H9 (cell line): ENCODE data around the gene RNASEL. TPM values are rescaled to one million over a fixed set of nuclear protein-coding genes. Genes with fewer than 3 reads are reported as not detected.

Experiments
- DNase-seq: peaks from one replicate; pipeline ENCODE4 v3.0.0-alpha.2; 2017
- H2AFZ ChIP-seq: one replicate; pipeline ENCODE4 v1.6.1; 2013; ENCODE audit warnings: mild to moderate bottlenecking, low read length, control low read depth, moderate library complexity
- H2AK5ac ChIP-seq: 2 replicates; pipeline ENCODE4 v1.6.1; 2013; ENCODE audit warnings: low read length, control low read depth, mixed read lengths; ENCODE audit not compliant: insufficient read length
- H2BK120ac ChIP-seq: one replicate; pipeline ENCODE4 v1.6.1; 2013; ENCODE audit warnings: low read depth, mild to moderate bottlenecking, low read length, control low read depth, inconsistent platforms; ENCODE audit not compliant: poor library complexity, severe bottlenecking
- H2BK12ac ChIP-seq: 2 replicates; pipeline ENCODE4 v1.6.1; 2013; ENCODE audit warnings: low read length, control low read depth, mixed read lengths, low read depth; ENCODE audit not compliant: insufficient read length
- H2BK15ac ChIP-seq: 2 replicates; pipeline ENCODE4 v1.6.1; 2013; ENCODE audit warnings: low read depth, low read length, control low read depth
- H2BK20ac ChIP-seq: one replicate; pipeline ENCODE4 v1.6.1; 2013; ENCODE audit warnings: low read depth, mild to moderate bottlenecking, low read length, control low read depth, inconsistent platforms; ENCODE audit not compliant: poor library complexity, severe bottlenecking
- H2BK5ac ChIP-seq: 2 replicates; pipeline ENCODE4 v1.6.1; 2013; ENCODE audit warnings: low read length, control low read depth, mixed read lengths; ENCODE audit not compliant: insufficient read length
- H3K14ac ChIP-seq: 2 replicates; pipeline ENCODE4 v1.6.1; 2013; ENCODE audit warnings: low read length, control low read depth; ENCODE audit not compliant: insufficient read depth
- H3K18ac ChIP-seq: 2 replicates; pipeline ENCODE4 v1.6.1; 2013; ENCODE audit warnings: low read depth, mild to moderate bottlenecking, mixed read lengths, low read length, control low read depth; ENCODE audit not compliant: insufficient read length
- H3K23ac ChIP-seq: 2 replicates; pipeline ENCODE4 v1.6.1; 2013; ENCODE audit warnings: low read length, control low read depth, mixed read lengths, low read depth; ENCODE audit not compliant: insufficient read length
- H3K23me2 ChIP-seq: 2 replicates; pipeline ENCODE4 v1.6.1; 2013; ENCODE audit warnings: low read depth, mild to moderate bottlenecking, mixed read lengths, low read length, control low read depth; ENCODE audit not compliant: insufficient read length, poor library complexity, severe bottlenecking
- H3K27ac ChIP-seq: 2 replicates; pipeline ENCODE4 v1.5.1; 2013; ENCODE audit warnings: low read length, control low read depth, mixed read lengths, low read depth; ENCODE audit not compliant: insufficient read length
- H3K27me3 ChIP-seq: 2 replicates; pipeline ENCODE4 v1.6.1; 2013; ENCODE audit warnings: low read length, control low read depth, inconsistent platforms; ENCODE audit not compliant: insufficient read depth
- H3K4ac ChIP-seq: 2 replicates; pipeline ENCODE4 v1.6.1; 2013; ENCODE audit warnings: low read depth, mild to moderate bottlenecking, control low read depth, inconsistent platforms, low read length, moderate library complexity
- H3K4me1 ChIP-seq: 2 replicates; pipeline ENCODE4 v1.6.1; 2013; ENCODE audit warnings: low read length, control low read depth, inconsistent platforms; ENCODE audit not compliant: insufficient read depth
- H3K4me2 ChIP-seq: 2 replicates; pipeline ENCODE4 v1.6.1; 2013; ENCODE audit warnings: low read length, control low read depth, mixed read lengths; ENCODE audit not compliant: insufficient read length, insufficient read depth
- H3K56ac ChIP-seq: 2 replicates; pipeline ENCODE4 v1.6.1; 2013; ENCODE audit warnings: low read depth, mild to moderate bottlenecking, mixed read lengths, low read length, control low read depth; ENCODE audit not compliant: insufficient read length
- H3K79me1 ChIP-seq: 2 replicates; pipeline ENCODE4 v1.6.1; 2013; ENCODE audit warnings: low read depth, mild to moderate bottlenecking, moderate library complexity, low read length, control low read depth, inconsistent platforms; ENCODE audit not compliant: insufficient read depth, poor library complexity, severe bottlenecking
- H3K79me2 ChIP-seq: 2 replicates; pipeline ENCODE4 v1.6.1; 2013; ENCODE audit warnings: low read length, control low read depth, inconsistent platforms; ENCODE audit not compliant: insufficient read depth
- H3K9ac ChIP-seq: 2 replicates; pipeline ENCODE4 v1.6.1; 2013; ENCODE audit warnings: low read length, control low read depth, mixed read lengths; ENCODE audit not compliant: insufficient read length; ENCODE audit errors: extremely low read depth
- H3K9me3 ChIP-seq: one replicate; pipeline ENCODE4 v1.6.1; 2013; ENCODE audit warnings: low read depth, low read length, inconsistent platforms; ENCODE audit not compliant: control insufficient read depth
- H3T11ph ChIP-seq: one replicate; pipeline ENCODE4 v1.6.1; 2013; ENCODE audit warnings: mild to moderate bottlenecking, low read length, control low read depth, inconsistent platforms
- H4K20me1 ChIP-seq: one replicate; pipeline ENCODE4 v1.6.1; 2013; ENCODE audit not compliant: control insufficient read depth, insufficient read length, insufficient read depth
- H4K5ac ChIP-seq: 2 replicates; pipeline ENCODE4 v1.6.1; 2013; ENCODE audit warnings: low read depth, mild to moderate bottlenecking, mixed read lengths, low read length, control low read depth; ENCODE audit not compliant: insufficient read length
- H4K8ac ChIP-seq: replicated peaks from 2 replicates; pipeline ENCODE4 v1.6.1; 2013; ENCODE audit warnings: low read length, control low read depth, mixed read lengths, low read depth; ENCODE audit not compliant: insufficient read length
- H4K91ac ChIP-seq: 2 replicates; pipeline ENCODE4 v1.6.1; 2013; ENCODE audit warnings: low read depth, mild to moderate bottlenecking, moderate library complexity, mixed read lengths, low read length, control low read depth; ENCODE audit not compliant: insufficient read length
- H3K27ac Mint-ChIP-seq, 3 experiments: 2 replicates in 2 of 3; 3 replicates in 1 of 3; pipeline ENCODE4 v1.8.0; 2020 to 2021; ENCODE audit warnings: mixed read lengths in 3 of 3, mild to moderate bottlenecking in 1 of 3, moderate library complexity in 1 of 3
- H3K27me3 Mint-ChIP-seq: 2 replicates; pipeline ENCODE4 v1.8.0; 2021; ENCODE audit warnings: low read depth, mild to moderate bottlenecking, moderate library complexity, mixed read lengths
- H3K36me3 Mint-ChIP-seq, 3 experiments: 2 replicates in 2 of 3; 3 replicates in 1 of 3; pipeline ENCODE4 v1.8.0; 2020 to 2021; ENCODE audit warnings: low read depth in 3 of 3, mixed read lengths in 3 of 3; ENCODE audit not compliant: insufficient read depth in 1 of 3
- H3K4me1 Mint-ChIP-seq, 2 experiments: 2 replicates each; pipeline ENCODE4 v1.8.0; 2020; ENCODE audit warnings: mixed read lengths in 2 of 2
- H3K4me3 Mint-ChIP-seq, 2 experiments: 2 replicates in 1 of 2; 3 replicates in 1 of 2; pipeline ENCODE4 v1.8.0; 2020 to 2021; ENCODE audit warnings: mild to moderate bottlenecking in 2 of 2, mixed read lengths in 2 of 2, moderate library complexity in 1 of 2
- H3K9me3 Mint-ChIP-seq, 2 experiments: 2 replicates in 1 of 2; 3 replicates in 1 of 2; pipeline ENCODE4 v1.8.0; 2020; ENCODE audit warnings: mild to moderate bottlenecking in 2 of 2, mixed read lengths in 2 of 2, moderate library complexity in 1 of 2
- CTCF ChIP-seq: fragments of 200-600 bp; sonication (generic); conservative IDR thresholded peaks from 3 replicates; pipeline ENCODE4 v1.8.0; 2021; ENCODE audit warnings: antibody characterized with exemption, mild to moderate bottlenecking
- WGBS: extraction: QIAGEN DNeasy Blood & Tissue Kit; methylation state at CpG from one replicate; pipeline ENCODE4 v1.1.7; 2013; ENCODE audit warnings: missing lambda C conversion rate, low lambda C conversion rate, mixed read lengths; ENCODE audit not compliant: insufficient read length; ENCODE audit errors: extremely low coverage; 5-methylcytosine and 5-hydroxymethylcytosine counted together
- total RNA-seq: library from RNA; stranded (reverse); gene quantifications from 2 replicates; pipeline ENCODE4 v1.2.1, GENCODE V29; 2021

The RNASEL gene
- total RNA-seq, 1 experiment from 2014 or later: 0.63 TPM

GRCh38 chr1:182601416-182601786 lies 12.3 kb upstream of the RNASEL start:
- H2BK120ac ChIP-seq: no peak overlapping the region
- H3K9me3 ChIP-seq: no peaks in the 10 kb centered on the region
- WGBS: no CpG with 5 or more reads among the region's 6 CpGs
- H4K8ac ChIP-seq: no peak overlapping the region
- H3T11ph ChIP-seq: no peak overlapping the region
- peaks cover 12 to 19% of the 10 kb centered on the region in 2 experiments for H3K4me1 Mint-ChIP-seq
- H3K27me3 Mint-ChIP-seq: peaks cover 23% of the 10 kb centered on the region
- peaks cover 0 to 8% (median 2%) of the 10 kb centered on the region in 3 experiments; a peak in 5 of 7 replicates for H3K36me3 Mint-ChIP-seq
- H4K20me1 ChIP-seq: no peaks in the 10 kb centered on the region
- H4K91ac ChIP-seq: no peak overlapping the region
- 0 out of 2 replicates have a peak, but pooled peaks cover 2% of the 10 kb centered on the region for H3K79me2 ChIP-seq
- no peak overlapping the region for H3K23ac ChIP-seq
- H2BK20ac ChIP-seq: no peak overlapping the region
- H3K14ac ChIP-seq: no peak overlapping the region
- H2BK12ac ChIP-seq: no peak overlapping the region
- no peak overlapping the region for H2AFZ ChIP-seq
- no peak overlapping the region for H2AK5ac ChIP-seq
- H3K27ac ChIP-seq: no peak overlapping the region
- H3K56ac ChIP-seq: no peak overlapping the region
- H3K4ac ChIP-seq: no peak overlapping the region
- H3K4me3 Mint-ChIP-seq: no peak overlapping the region
- H3K9me3 Mint-ChIP-seq: peaks cover 0 to 2% of the 10 kb centered on the region in 2 experiments; a peak in 1 of 5 replicates
- DNase-seq: peak; percentile 79
- TF ChIP-seq CTCF: peak; percentile 86
- no peak overlapping the region for H3K18ac ChIP-seq
- H3K23me2 ChIP-seq: peaks cover 3% of the 10 kb centered on the region
- peaks cover 9% of the 10 kb centered on the region; the same call in 1 of the 2 replicates for H3K27me3 ChIP-seq
- no peak overlapping the region for H3K27ac Mint-ChIP-seq
- H3K4me1 ChIP-seq: peaks cover 2% of the 10 kb centered on the region
- H3K79me1 ChIP-seq: no peaks in the 10 kb centered on the region
- H3K4me2 ChIP-seq: no peak overlapping the region
- H3K9ac ChIP-seq: no peak overlapping the region
- H2BK5ac ChIP-seq: no peak overlapping the region
- H2BK15ac ChIP-seq: no peak overlapping the region
- H4K5ac ChIP-seq: no peak overlapping the region
